Fibroblast of mammary gland (primary cell): ENCODE data around the gene NOL9.
A peak's percentile ranks its signal among the peaks of the same experiment; 100 is the strongest.
"Not testable (repeated sequence)": the region's sequence is repeated elsewhere in the genome, so short reads cannot be mapped to it uniquely, and the experiment has no call there.

ENCODE experiments used
- DNase-seq: peaks from one replicate; pipeline ENCODE4 v3.0.0-alpha.2; 2010; ENCODE audit warnings: low read depth
- H3K4me3 ChIP-seq: 2 replicates; pipeline ENCODE4 v1.5.1; 2011; ENCODE audit warnings: low read depth, mild to moderate bottlenecking, low read length, moderate library complexity; ENCODE audit not compliant: control insufficient read depth
- TF ChIP-seq, protein P1 (sequence below): conservative IDR thresholded peaks from 2 replicates; pipeline ENCODE4 v1.5.1; 2011; ENCODE audit warnings: low read depth, low read length, inconsistent platforms; ENCODE audit not compliant: control insufficient read depth, insufficient read depth

Gene NOL9

DNA sequence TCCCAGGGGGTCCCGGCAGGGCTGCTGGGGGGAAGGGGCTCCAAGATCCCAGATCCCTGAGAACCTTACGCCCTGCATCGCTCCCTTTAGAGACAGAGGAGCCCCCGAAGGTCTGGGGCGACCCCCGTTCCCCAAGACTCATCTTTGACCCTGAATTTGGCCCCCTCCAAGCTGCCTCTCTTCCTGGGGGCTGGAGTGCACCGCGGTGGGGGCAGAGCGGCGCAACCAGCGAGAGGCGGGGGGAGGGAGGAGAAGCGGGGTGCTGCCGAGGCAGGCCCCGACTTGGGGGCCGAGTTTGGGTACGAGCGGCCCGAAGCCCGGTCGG, 57.5 kb downstream of the NOL9 start:
- peak overlapping the region; percentile 22 for H3K4me3 ChIP-seq
- no peak for DNase-seq
- TF ChIP-seq, protein P1, sequence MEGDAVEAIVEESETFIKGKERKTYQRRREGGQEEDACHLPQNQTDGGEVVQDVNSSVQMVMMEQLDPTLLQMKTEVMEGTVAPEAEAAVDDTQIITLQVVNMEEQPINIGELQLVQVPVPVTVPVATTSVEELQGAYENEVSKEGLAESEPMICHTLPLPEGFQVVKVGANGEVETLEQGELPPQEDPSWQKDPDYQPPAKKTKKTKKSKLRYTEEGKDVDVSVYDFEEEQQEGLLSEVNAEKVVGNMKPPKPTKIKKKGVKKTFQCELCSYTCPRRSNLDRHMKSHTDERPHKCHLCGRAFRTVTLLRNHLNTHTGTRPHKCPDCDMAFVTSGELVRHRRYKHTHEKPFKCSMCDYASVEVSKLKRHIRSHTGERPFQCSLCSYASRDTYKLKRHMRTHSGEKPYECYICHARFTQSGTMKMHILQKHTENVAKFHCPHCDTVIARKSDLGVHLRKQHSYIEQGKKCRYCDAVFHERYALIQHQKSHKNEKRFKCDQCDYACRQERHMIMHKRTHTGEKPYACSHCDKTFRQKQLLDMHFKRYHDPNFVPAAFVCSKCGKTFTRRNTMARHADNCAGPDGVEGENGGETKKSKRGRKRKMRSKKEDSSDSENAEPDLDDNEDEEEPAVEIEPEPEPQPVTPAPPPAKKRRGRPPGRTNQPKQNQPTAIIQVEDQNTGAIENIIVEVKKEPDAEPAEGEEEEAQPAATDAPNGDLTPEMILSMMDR, result no peak

DNA sequence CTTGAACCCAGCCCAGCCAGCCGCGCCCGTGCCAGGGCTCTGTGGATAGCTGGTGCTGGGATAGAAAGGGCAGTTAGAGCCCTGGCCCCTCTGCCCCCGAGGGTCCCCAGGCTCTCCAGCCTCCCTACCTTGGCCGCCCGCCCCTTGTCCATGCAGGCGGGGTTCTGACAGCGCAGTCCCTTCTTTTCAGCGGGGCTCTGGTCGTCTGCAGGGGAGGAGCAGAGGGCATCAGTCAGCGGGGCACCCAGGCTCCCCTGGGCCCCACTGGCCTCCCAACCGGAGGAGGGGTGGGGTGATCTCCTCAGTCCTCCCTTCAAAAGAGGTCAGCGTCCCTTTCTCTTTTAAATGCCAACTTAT, 58.0 kb downstream of the NOL9 start:
- no peak for DNase-seq
- no peak overlapping the region for H3K4me3 ChIP-seq
- TF ChIP-seq, protein P1, result no peak

DNA sequence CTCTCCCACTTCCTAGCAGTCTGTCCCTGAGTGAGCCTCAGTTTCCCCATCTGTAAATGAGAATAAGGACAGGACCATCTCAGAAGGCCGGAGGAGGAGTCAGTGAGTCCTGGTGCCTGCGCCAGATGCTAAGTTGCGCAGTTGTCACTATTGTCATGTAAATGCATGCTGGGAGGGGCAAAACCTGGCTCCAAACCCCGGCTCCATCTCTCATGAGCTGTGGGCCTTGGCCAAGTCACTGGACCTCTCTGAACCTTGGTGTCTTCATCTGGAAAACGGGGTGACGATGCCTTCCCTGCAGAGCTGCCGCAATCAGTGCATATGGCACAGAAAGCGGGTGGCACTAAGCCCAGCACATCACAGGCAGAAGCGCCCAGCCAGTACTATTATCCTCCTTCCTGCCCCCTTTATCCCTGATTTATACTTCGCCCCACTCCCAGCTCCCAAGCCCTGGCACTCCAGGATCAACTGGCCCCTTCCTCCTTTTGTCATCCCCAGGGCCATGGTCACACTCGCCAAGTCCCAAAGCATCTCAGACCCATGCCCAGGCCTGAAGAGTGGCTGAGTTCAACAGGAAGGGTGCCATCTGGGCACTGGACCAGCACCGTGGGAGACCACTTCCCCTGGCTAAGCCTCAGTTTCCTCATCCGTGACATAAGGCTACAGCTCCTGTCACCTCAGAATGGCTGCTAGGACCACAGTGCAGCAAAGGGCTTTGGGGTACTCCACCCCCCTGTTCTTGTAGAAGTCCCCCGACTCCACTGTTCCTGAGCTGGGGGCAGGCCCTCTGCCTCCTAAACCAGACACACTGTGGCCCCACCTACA, 58.6 kb downstream of the NOL9 start:
- no peak overlapping the region for H3K4me3 ChIP-seq
- DNase-seq, result no peak
- TF ChIP-seq, protein P1, result no peak

DNA sequence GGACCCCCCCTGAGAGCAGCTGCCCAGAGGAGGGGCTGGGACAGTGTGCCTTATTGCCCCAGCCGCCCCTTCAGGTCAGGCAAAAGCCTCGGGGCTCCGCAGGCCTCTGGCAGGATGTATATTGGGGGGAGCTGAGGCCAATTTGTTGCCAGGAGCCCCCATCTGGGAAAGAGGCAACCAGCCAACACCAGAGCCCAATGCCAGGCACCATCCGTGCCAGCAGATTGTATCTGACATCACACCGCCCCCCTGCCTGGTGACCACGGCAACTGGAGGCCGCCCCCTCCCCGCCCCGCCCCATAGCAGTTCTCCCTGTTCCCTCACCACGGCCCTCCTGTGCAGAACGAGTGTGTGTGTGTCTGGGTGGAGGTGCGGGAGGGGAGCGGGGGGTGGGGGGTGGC, 59.3 kb downstream of the NOL9 start:
- DNase-seq, result no peak
- TF ChIP-seq, protein P1, result no peak
- no peak overlapping the region for H3K4me3 ChIP-seq

DNA sequence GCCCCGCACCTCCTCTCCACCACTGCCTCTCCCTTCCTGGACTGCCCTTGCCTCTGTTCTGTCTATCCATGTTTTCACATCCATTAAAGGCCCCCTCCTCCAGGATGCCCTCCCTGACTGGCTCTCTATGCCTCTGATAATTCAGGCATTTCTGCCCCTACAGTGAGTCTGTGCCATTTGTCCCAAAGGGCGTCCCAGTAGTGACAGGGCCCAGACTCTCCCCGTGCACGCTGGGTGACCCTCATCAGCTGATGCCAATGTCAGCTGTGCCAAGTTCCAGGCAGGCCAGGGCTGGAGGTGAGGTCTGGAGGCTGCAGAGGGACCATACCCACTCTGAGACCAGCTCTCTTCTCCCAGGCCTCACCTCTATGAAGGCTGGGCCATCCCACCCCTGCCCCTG, 59.7 kb downstream of the NOL9 start:
- TF ChIP-seq, protein P1, result no peak
- no peak for DNase-seq
- H3K4me3 ChIP-seq, result no peak overlapping the region

DNA sequence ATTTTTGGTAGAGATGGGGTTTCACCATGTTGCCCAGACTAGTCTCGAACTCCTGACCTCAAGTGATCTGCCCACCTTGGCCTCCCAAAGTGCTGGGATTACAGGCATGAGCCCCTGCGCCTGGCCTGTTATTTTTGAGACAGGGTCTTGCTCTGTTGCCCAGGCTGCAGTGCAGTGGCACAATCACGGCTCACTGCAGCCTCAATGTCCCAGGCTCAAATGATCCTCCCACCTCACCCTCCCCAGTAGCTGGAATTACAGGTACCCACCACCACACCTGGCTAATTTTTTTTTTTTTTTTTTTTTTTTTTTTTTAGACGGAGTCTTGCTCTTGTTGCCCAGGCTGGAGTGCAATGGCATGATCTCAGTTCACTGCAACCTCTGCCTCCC, 60.5 kb downstream of the NOL9 start:
- not testable (repeated sequence) for DNase-seq, H3K4me3 ChIP-seq

DNA sequence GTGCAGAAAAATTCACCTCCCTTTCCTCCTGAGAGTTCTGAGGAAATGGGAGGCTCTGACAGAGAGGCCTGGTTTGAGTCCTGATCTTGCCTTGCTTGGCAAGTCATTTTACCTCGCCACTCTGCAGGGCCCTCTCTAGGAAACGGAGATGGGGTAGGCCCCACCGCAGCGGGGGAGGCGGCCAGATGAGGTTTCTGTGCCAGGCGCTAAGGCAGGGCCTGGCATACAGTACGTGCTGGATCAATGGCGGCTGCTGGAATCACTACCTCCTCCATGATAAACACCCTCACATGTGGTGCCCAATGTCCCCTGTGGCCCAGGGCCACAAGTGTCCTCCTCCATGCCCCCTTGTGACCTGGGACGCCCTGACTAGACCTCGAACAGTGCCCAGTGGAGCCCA, 62.3 kb downstream of the NOL9 start:
- no peak for DNase-seq
- TF ChIP-seq, protein P1, result no peak
- no peak overlapping the region for H3K4me3 ChIP-seq
